ENCODE results near the gene MACROD1.

GRCh38 chr11:64144587-64145472 is 21.1 kb downstream of the MACROD1 start:
- TF ChIP-seq CTCF (IDR thresholded peaks at IDR 0.05) (no peak), ZFX (IDR thresholded peaks at IDR 0.05; ENCODE audit: borderline replicate concordance) (no peak)
